Liver (tissue), 9 donors: ENCODE data around the gene LHFPL3. TPM values are rescaled to one million over a fixed set of nuclear protein-coding genes. Genes with fewer than 3 reads are reported as not detected.

Experiments used
- DNase-seq: peaks from one replicate; pipeline ENCODE4 v3.0.0-alpha.2; 2017; ENCODE audit warnings: low spot score
- H3K27ac ChIP-seq, 2 donors: one replicate each; pipeline ENCODE4 v1.7.0; 2013; ENCODE audit warnings: inconsistent platforms in 2 of 2, low read length in 2 of 2, control low read depth in 1 of 2, low read depth in 1 of 2, mild to moderate bottlenecking in 1 of 2
- H3K27me3 ChIP-seq, 4 donors: one replicate each; pipeline versions ENCODE4 v1.6.1 to v1.7.0; 2013; ENCODE audit warnings: low read length in 3 of 4, inconsistent platforms in 1 of 4, mild to moderate bottlenecking in 1 of 4, moderate library complexity in 1 of 4; ENCODE audit not compliant: control insufficient read depth in 4 of 4, insufficient read depth in 4 of 4
- H3K36me3 ChIP-seq, 4 donors: one replicate each; pipeline versions ENCODE4 v1.6.1 to v1.7.0; 2013; ENCODE audit warnings: low read length in 3 of 4, mild to moderate bottlenecking in 3 of 4, low read depth in 1 of 4, moderate library complexity in 1 of 4; ENCODE audit not compliant: control insufficient read depth in 4 of 4, insufficient read depth in 3 of 4
- H3K4me1 ChIP-seq, 4 donors: one replicate each; pipeline versions ENCODE4 v1.6.1 to v1.7.0; 2013; ENCODE audit warnings: low read length in 3 of 4, mild to moderate bottlenecking in 3 of 4, moderate library complexity in 1 of 4; ENCODE audit not compliant: control insufficient read depth in 4 of 4, insufficient read depth in 4 of 4
- H3K4me3 ChIP-seq, 3 donors: one replicate each; pipeline versions ENCODE4 v1.6.1 to v1.7.0; 2013; ENCODE audit warnings: low read length in 3 of 3, control low read depth in 1 of 3, low read depth in 1 of 3, mild to moderate bottlenecking in 1 of 3
- H3K9ac ChIP-seq, 2 donors: one replicate each; pipeline ENCODE4 v1.7.0; 2013; ENCODE audit warnings: low read length in 2 of 2, mild to moderate bottlenecking in 2 of 2, moderate library complexity in 2 of 2, control low read depth in 1 of 2, low read depth in 1 of 2
- H3K9me3 ChIP-seq, 4 donors: one replicate each; pipeline versions ENCODE4 v1.6.1 to v1.7.0; 2013; ENCODE audit warnings: low read length in 3 of 4; ENCODE audit not compliant: control insufficient read depth in 4 of 4
- EGR1 ChIP-seq, 2 donors: IDR thresholded peaks; 2 replicates each; pipeline ENCODE4 v1.6.1; 2016 to 2018; ENCODE audit warnings: antibody characterized with exemption in 2 of 2, low read depth in 2 of 2
- FOXA1 ChIP-seq: IDR thresholded peaks from 2 replicates; pipeline ENCODE4 v1.6.1; 2016; ENCODE audit warnings: antibody characterized with exemption
- FOXA2 ChIP-seq: IDR thresholded peaks from 2 replicates; pipeline ENCODE4 v1.6.1; 2016; ENCODE audit warnings: antibody characterized with exemption
- GABPA ChIP-seq, 2 donors: IDR thresholded peaks in 1 of 2; conservative IDR thresholded peaks in 1 of 2; 2 replicates each; pipeline ENCODE4 v1.6.1; 2016; ENCODE audit warnings: antibody characterized with exemption in 2 of 2, mild to moderate bottlenecking in 1 of 2, moderate library complexity in 1 of 2
- HNF4A ChIP-seq, 2 donors: conservative IDR thresholded peaks; 2 replicates each; pipeline ENCODE4 v1.6.1; 2016; ENCODE audit warnings: antibody characterized with exemption in 2 of 2, mild to moderate bottlenecking in 2 of 2
- HNF4G ChIP-seq: IDR thresholded peaks from 2 replicates; pipeline ENCODE4 v1.6.1; 2016; ENCODE audit warnings: antibody characterized with exemption
- JUND ChIP-seq, 2 donors: IDR thresholded peaks; 2 replicates each; pipeline ENCODE4 v1.6.1; 2016; ENCODE audit warnings: antibody characterized with exemption in 2 of 2
- NR2F2 ChIP-seq: IDR thresholded peaks from 2 replicates; pipeline ENCODE4 v1.6.1; 2016; ENCODE audit warnings: antibody characterized with exemption
- RAD21 ChIP-seq, 2 donors: IDR thresholded peaks; 2 replicates each; pipeline ENCODE4 v1.6.1; 2016; ENCODE audit warnings: antibody characterized with exemption in 2 of 2, mild to moderate bottlenecking in 2 of 2
- RXRA ChIP-seq, 2 donors: IDR thresholded peaks; 2 replicates each; pipeline ENCODE4 v1.6.1; 2017 to 2018; ENCODE audit warnings: antibody characterized with exemption in 2 of 2, mild to moderate bottlenecking in 1 of 2
- SP1 ChIP-seq: IDR thresholded peaks from 2 replicates; pipeline ENCODE4 v1.6.1; 2018; ENCODE audit warnings: antibody characterized with exemption, mild to moderate bottlenecking
- TAF1 ChIP-seq: conservative IDR thresholded peaks from 2 replicates; pipeline ENCODE4 v1.6.1; 2016; ENCODE audit warnings: antibody characterized with exemption, mild to moderate bottlenecking
- YY1 ChIP-seq: IDR thresholded peaks from 2 replicates; pipeline ENCODE4 v1.6.1; 2016; ENCODE audit warnings: antibody characterized with exemption, mild to moderate bottlenecking
- WGBS: extraction: QIAGEN DNeasy Blood & Tissue Kit; methylation state at CpG from one replicate; pipeline ENCODE4 v1.1.7; 2013; 5-methylcytosine and 5-hydroxymethylcytosine counted together
- polyA plus RNA-seq, 2 donors: library from polyadenylated mRNA; stranded (reverse) in 1 of 2; unstranded in 1 of 2; fragments of 200-250 nt in 1 of 2; fragments of >200 nt in 1 of 2; fragmentation: Nextera tagmentation in 1 of 2; extraction: Ambion mirVana in 1 of 2; gene quantifications; one replicate each; pipeline versions ENCODE4 v1.2.1 to v1.2.3, GENCODE V29; 2013 to 2015
- total RNA-seq, 2 donors: library from RNA; depleted of rRNA; stranded (reverse); fragments of >200 nt; gene quantifications; one replicate each; pipeline ENCODE4 v1.2.3, GENCODE V29; 2014
- TF ChIP-seq, protein P1 (sequence below): fragments of 150-350 bp; IDR thresholded peaks from 2 replicates; pipeline ENCODE4 v1.5.1; 2017; ENCODE audit warnings: improper control_type of control experiment, low read depth, low read length; ENCODE audit not compliant: missing input control
- TF ChIP-seq, protein P2 (sequence below): IDR thresholded peaks from 2 replicates; pipeline ENCODE4 v1.6.1; 2016; ENCODE audit warnings: antibody characterized with exemption, mild to moderate bottlenecking
- TF ChIP-seq, protein P3 (sequence below): IDR thresholded peaks from 2 replicates; pipeline ENCODE4 v1.6.1; 2016; ENCODE audit warnings: antibody characterized with exemption
- TF ChIP-seq, protein P4 (sequence below): IDR thresholded peaks from 2 replicates; pipeline ENCODE4 v1.6.1; 2016; ENCODE audit warnings: antibody characterized with exemption
- TF ChIP-seq, protein P5 (sequence below): IDR thresholded peaks from 2 replicates; pipeline ENCODE4 v1.6.1; 2016; ENCODE audit warnings: antibody characterized with exemption
- donor health status: healthy.
- donor health status: healthy.
- donor health status: healthy.
- donor health status: healthy.
- donor health status: healthy.

Gene LHFPL3
- total and polyA plus RNA-seq, 4 donors = not detected

DNA sequence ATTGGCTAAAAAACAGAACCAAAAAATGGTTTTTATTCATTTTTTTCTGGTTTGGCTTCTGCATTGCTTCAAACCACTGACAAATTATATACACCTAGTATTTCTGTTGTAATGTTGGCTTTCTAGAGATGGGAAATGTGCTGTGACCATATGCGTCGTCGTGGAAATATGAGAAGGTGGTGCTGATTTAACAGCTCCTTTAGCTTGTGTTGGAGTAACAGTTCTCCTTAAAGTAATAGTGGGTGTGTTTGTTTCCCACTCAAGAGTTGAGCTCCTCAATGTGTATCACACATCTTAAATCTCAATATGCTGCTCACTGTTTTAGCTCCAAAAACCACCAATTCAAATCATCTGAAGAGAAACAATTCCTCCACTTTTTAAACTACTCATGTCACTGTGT lies 196.4 kb downstream of the LHFPL3 start:
- Histone ChIP-seq H3K36me3 (no peaks in the 10 kb centered on the region), H3K4me1 (no peaks in the 10 kb centered on the region), H3K27ac (no peak overlapping the region), H3K27me3 (no peaks in the 10 kb centered on the region), H3K4me3 (no peak overlapping the region), H3K9ac (no peak overlapping the region), H3K9me3 (no peaks in the 10 kb centered on the region)
- WGBS = 74% methylated on average over 3 of the region's 3 CpGs
- TF ChIP-seq EGR1 (IDR thresholded peaks at IDR 0.05; ENCODE audit: low read depth in 2 of 2) = no peak
- no peak for TF ChIP-seq HNF4A (conservative IDR thresholded peaks at IDR 0.05)
- TF ChIP-seq YY1 = no peak
- TF ChIP-seq, protein P1, sequence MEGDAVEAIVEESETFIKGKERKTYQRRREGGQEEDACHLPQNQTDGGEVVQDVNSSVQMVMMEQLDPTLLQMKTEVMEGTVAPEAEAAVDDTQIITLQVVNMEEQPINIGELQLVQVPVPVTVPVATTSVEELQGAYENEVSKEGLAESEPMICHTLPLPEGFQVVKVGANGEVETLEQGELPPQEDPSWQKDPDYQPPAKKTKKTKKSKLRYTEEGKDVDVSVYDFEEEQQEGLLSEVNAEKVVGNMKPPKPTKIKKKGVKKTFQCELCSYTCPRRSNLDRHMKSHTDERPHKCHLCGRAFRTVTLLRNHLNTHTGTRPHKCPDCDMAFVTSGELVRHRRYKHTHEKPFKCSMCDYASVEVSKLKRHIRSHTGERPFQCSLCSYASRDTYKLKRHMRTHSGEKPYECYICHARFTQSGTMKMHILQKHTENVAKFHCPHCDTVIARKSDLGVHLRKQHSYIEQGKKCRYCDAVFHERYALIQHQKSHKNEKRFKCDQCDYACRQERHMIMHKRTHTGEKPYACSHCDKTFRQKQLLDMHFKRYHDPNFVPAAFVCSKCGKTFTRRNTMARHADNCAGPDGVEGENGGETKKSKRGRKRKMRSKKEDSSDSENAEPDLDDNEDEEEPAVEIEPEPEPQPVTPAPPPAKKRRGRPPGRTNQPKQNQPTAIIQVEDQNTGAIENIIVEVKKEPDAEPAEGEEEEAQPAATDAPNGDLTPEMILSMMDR = no peak
- TF ChIP-seq SP1 = no peak
- TF ChIP-seq FOXA2 = no peak
- TF ChIP-seq, protein P2, sequence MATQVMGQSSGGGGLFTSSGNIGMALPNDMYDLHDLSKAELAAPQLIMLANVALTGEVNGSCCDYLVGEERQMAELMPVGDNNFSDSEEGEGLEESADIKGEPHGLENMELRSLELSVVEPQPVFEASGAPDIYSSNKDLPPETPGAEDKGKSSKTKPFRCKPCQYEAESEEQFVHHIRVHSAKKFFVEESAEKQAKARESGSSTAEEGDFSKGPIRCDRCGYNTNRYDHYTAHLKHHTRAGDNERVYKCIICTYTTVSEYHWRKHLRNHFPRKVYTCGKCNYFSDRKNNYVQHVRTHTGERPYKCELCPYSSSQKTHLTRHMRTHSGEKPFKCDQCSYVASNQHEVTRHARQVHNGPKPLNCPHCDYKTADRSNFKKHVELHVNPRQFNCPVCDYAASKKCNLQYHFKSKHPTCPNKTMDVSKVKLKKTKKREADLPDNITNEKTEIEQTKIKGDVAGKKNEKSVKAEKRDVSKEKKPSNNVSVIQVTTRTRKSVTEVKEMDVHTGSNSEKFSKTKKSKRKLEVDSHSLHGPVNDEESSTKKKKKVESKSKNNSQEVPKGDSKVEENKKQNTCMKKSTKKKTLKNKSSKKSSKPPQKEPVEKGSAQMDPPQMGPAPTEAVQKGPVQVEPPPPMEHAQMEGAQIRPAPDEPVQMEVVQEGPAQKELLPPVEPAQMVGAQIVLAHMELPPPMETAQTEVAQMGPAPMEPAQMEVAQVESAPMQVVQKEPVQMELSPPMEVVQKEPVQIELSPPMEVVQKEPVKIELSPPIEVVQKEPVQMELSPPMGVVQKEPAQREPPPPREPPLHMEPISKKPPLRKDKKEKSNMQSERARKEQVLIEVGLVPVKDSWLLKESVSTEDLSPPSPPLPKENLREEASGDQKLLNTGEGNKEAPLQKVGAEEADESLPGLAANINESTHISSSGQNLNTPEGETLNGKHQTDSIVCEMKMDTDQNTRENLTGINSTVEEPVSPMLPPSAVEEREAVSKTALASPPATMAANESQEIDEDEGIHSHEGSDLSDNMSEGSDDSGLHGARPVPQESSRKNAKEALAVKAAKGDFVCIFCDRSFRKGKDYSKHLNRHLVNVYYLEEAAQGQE = no peak
- TF ChIP-seq TAF1 = no peak
- TF ChIP-seq FOXA1 = no peak
- no peak for TF ChIP-seq HNF4G
- TF ChIP-seq, protein P3, sequence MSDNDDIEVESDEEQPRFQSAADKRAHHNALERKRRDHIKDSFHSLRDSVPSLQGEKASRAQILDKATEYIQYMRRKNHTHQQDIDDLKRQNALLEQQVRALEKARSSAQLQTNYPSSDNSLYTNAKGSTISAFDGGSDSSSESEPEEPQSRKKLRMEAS = no peak
- TF ChIP-seq JUND (IDR thresholded peaks at IDR 0.05) = no peak
- TF ChIP-seq, protein P4, sequence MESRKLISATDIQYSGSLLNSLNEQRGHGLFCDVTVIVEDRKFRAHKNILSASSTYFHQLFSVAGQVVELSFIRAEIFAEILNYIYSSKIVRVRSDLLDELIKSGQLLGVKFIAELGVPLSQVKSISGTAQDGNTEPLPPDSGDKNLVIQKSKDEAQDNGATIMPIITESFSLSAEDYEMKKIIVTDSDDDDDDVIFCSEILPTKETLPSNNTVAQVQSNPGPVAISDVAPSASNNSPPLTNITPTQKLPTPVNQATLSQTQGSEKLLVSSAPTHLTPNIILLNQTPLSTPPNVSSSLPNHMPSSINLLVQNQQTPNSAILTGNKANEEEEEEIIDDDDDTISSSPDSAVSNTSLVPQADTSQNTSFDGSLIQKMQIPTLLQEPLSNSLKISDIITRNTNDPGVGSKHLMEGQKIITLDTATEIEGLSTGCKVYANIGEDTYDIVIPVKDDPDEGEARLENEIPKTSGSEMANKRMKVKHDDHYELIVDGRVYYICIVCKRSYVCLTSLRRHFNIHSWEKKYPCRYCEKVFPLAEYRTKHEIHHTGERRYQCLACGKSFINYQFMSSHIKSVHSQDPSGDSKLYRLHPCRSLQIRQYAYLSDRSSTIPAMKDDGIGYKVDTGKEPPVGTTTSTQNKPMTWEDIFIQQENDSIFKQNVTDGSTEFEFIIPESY = no peak
- TF ChIP-seq GABPA (IDR thresholded peaks at IDR 0.05 in 1 of 2, conservative IDR thresholded peaks at IDR 0.05 in 1 of 2) = no peak
- TF ChIP-seq, protein P5, sequence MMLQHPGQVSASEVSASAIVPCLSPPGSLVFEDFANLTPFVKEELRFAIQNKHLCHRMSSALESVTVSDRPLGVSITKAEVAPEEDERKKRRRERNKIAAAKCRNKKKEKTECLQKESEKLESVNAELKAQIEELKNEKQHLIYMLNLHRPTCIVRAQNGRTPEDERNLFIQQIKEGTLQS = no peak
- no peak for TF ChIP-seq RXRA (IDR thresholded peaks at IDR 0.05)
- TF ChIP-seq RAD21 (IDR thresholded peaks at IDR 0.05) = no peak
- no peak for TF ChIP-seq NR2F2
- no peak for DNase-seq
